Measurements from ENCODE around the gene SLC22A7. TPM values are rescaled to one million over a fixed set of nuclear protein-coding genes. Genes with fewer than 3 reads are reported as not detected.

Gene SLC22A7
- total RNA-seq, 2 donors from 2014 or later = not detected

DNA sequence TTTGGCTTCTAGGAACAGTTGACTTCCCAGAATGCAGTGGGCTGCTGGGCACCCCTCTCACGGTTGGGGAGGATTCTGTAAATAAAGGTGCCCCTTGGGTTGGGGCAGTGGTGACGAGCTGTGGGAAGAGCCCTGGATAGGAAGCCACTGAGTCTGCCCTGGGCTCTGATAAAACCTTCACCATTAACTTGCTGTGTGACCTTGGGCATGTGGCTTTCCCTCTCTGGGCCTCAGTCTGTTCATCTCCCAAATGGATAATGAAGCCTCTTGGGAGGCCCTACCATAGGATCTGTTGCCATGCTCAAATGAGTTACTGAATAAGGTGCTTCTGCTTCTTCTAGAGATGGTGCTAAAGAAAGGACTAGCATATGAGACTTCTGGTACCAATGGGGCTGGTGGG lies 6.8 kb downstream of the SLC22A7 start:
- Histone ChIP-seq H3K4me1 (ENCODE audit: control insufficient read depth, insufficient read depth, low read length) (no peaks in the 10 kb centered on the region), H3K9me3 (ENCODE audit: control insufficient read depth, low read length) (no peaks in the 10 kb centered on the region), H3K36me3 (ENCODE audit: control insufficient read depth, insufficient read depth, low read length) (no peaks in the 10 kb centered on the region), H3K9ac (ENCODE audit: extremely low read depth, low read length, poor library complexity, severe bottlenecking) (no peak overlapping the region), H3K27me3 (ENCODE audit: control insufficient read depth, insufficient read depth, low read length, poor library complexity, severe bottlenecking) (peaks cover 13% of the 10 kb centered on the region), H3K27ac (ENCODE audit: low read depth, low read length) (no peak overlapping the region), H3K4me3 (ENCODE audit: low read length) (no peak overlapping the region)
- no peak for TF ChIP-seq CTCF (conservative IDR thresholded peaks at IDR 0.05)
- DNase-seq = no peak
- Mint-ChIP-seq H3K36me3 (ENCODE audit: low read depth) (no peaks in the 10 kb centered on the region), H3K4me3 (no peak overlapping the region), H3K9me3 (no peaks in the 10 kb centered on the region), H3K27me3 (ENCODE audit: insufficient read depth) (peaks cover 14% of the 10 kb centered on the region), H3K4me1 (peaks cover 4% of the 10 kb centered on the region), H3K27ac (no peak overlapping the region)
- WGBS, 2 experiments (ENCODE audit: insufficient coverage in 1 of 2, insufficient read length in 1 of 2) = 90 to 100% methylated on average over 1 to 2 of the region's 2 CpGs

DNA sequence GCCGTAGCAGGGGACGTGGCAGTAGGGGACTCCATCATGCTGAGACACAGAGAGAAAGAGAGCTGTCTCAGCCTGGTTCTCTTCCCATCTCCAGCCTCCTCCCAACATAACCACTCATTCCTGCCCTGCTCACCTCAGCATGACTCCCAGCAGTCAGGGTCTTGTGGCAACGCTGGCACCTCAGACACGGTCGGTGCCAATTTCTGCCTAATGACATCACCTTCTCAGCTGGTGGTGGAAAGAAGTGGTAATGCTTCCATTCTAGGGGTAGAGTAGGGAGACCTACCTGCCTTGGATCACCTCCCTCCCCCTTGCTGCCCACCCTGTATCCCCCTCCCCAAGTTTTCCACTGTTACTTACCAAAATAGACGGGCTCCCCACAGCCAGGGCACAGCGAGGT lies 8.0 kb downstream of the SLC22A7 start:
- Histone ChIP-seq H3K9ac (ENCODE audit: extremely low read depth, low read length, poor library complexity, severe bottlenecking) (no peak overlapping the region), H3K36me3 (ENCODE audit: control insufficient read depth, insufficient read depth, low read length) (no peaks in the 10 kb centered on the region), H3K27me3 (ENCODE audit: control insufficient read depth, insufficient read depth, low read length, poor library complexity, severe bottlenecking) (peaks cover 13% of the 10 kb centered on the region), H3K9me3 (ENCODE audit: control insufficient read depth, low read length) (no peaks in the 10 kb centered on the region), H3K27ac (ENCODE audit: low read depth, low read length) (no peak overlapping the region), H3K4me1 (ENCODE audit: control insufficient read depth, insufficient read depth, low read length) (no peaks in the 10 kb centered on the region), H3K4me3 (ENCODE audit: low read length) (no peak overlapping the region)
- no peak for TF ChIP-seq CTCF (conservative IDR thresholded peaks at IDR 0.05)
- Mint-ChIP-seq H3K4me1 (peaks cover 4% of the 10 kb centered on the region), H3K36me3 (ENCODE audit: low read depth) (no peaks in the 10 kb centered on the region), H3K4me3 (no peak overlapping the region), H3K27me3 (ENCODE audit: insufficient read depth) (peaks cover 11% of the 10 kb centered on the region), H3K9me3 (no peaks in the 10 kb centered on the region), H3K27ac (no peak overlapping the region)
- 94 to 100% methylated on average over 2 to 7 of the region's 7 CpGs for WGBS, 2 experiments (ENCODE audit: insufficient coverage in 1 of 2, insufficient read length in 1 of 2)
- DNase-seq = no peak

DNA sequence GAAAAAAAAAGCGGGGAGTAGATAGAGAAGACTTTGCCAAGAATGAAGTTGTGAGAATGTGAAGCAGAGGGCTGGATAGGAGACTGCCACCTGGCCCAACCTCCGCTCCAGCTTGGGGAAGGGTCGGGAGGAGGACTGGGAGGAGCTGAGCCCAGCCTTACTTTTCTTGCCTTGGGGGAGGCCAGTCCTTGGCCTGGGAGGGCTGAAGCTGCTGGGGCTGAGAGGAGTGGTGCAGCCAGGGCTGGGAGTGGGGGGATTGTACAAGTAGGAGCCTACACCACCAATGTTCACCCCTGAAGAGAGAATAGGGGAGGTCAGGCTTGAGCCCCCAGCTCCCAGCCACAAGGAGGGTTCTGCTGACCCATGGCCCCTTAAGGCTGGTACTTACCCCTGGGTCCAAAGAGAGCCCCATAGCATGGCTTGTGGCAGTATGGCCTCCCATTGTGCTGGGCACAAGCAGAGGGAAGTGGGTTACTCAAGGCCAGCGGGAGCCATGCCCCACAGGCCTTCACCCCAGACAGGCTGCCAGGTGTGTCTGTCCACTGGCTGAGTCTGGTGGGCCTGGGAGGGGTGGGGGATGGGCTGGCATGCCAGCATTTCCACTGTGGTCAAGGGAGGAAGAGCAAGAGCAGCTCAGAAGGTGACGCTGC lies 9.5 kb downstream of the SLC22A7 start:
- peak overlapping the region; percentile 63 for H3K4me3 Mint-ChIP-seq
- no peak overlapping the region for H3K4me3 ChIP-seq (ENCODE audit: low read length)
- no peak overlapping the region for H3K27ac ChIP-seq (ENCODE audit: low read depth, low read length)
- no peak overlapping the region for H3K9ac ChIP-seq (ENCODE audit: extremely low read depth, low read length, poor library complexity, severe bottlenecking)
- peaks cover 9% of the 10 kb centered on the region for H3K27me3 Mint-ChIP-seq (ENCODE audit: insufficient read depth)
- TF ChIP-seq CTCF (conservative IDR thresholded peaks at IDR 0.05) = no peak
- H3K27ac Mint-ChIP-seq = no peak overlapping the region
- H3K9me3 Mint-ChIP-seq = no peaks in the 10 kb centered on the region
- no peaks in the 10 kb centered on the region for H3K4me1 ChIP-seq (ENCODE audit: control insufficient read depth, insufficient read depth, low read length)
- no peaks in the 10 kb centered on the region for H3K36me3 Mint-ChIP-seq (ENCODE audit: low read depth)
- DNase-seq = no peak
- WGBS, 2 experiments (ENCODE audit: insufficient coverage in 1 of 2, insufficient read length in 1 of 2) = 87 to 93% methylated on average over 2 to 5 of the region's 5 CpGs
- no peaks in the 10 kb centered on the region for H3K36me3 ChIP-seq (ENCODE audit: control insufficient read depth, insufficient read depth, low read length)
- peaks cover 4% of the 10 kb centered on the region for H3K4me1 Mint-ChIP-seq
- H3K27me3 ChIP-seq (ENCODE audit: control insufficient read depth, insufficient read depth, low read length, poor library complexity, severe bottlenecking) = peaks cover 13% of the 10 kb centered on the region
- no peaks in the 10 kb centered on the region for H3K9me3 ChIP-seq (ENCODE audit: control insufficient read depth, low read length)

Data from endodermal cell (in vitro differentiated cells).